Activated CD8-positive, alpha-beta T cell treated with anti-CD3 and anti-CD28 coated beads for 36 hours (primary cell): ENCODE results near the gene PKDCC. TPM values are rescaled to one million over a fixed set of nuclear protein-coding genes. Genes with fewer than 3 reads are reported as not detected.

Experiments
- ATAC-seq: fragments of 200-7000 bp; cut with Tn5 transposase; one replicate; pipeline ENCODE4 v1.10.0; 2021; ENCODE audit warnings: mild to moderate bottlenecking, moderate library complexity
- CTCF ChIA-PET: fragments of 350-600 bp; sonication (Branson Sonifier 250); formaldehyde crosslinking; loops from one replicate; lab custom pipeline; 2021; ENCODE audit warnings: antibody characterized with exemption; lab: Charles Lee
- POLR2A ChIA-PET: fragments of 350-600 bp; sonication (Branson Sonifier 250); formaldehyde crosslinking; loops from one replicate; lab custom pipeline; 2021; ENCODE audit warnings: antibody characterized with exemption; lab: Charles Lee
- DNase-seq: peaks from one replicate; pipeline ENCODE4 v3.0.0-alpha.2; 2020
- H3K27ac Mint-ChIP-seq: one replicate; pipeline ENCODE4 v1.8.0; 2021; ENCODE audit warnings: mild to moderate bottlenecking, mixed read lengths
- H3K27me3 Mint-ChIP-seq: one replicate; pipeline ENCODE4 v1.8.0; 2021; ENCODE audit warnings: mixed read lengths
- H3K36me3 Mint-ChIP-seq: one replicate; pipeline ENCODE4 v1.8.0; 2021; ENCODE audit warnings: low read depth, mixed read lengths
- H3K4me1 Mint-ChIP-seq: one replicate; pipeline ENCODE4 v1.8.0; 2021; ENCODE audit warnings: low read depth, mixed read lengths
- H3K4me3 Mint-ChIP-seq: one replicate; pipeline ENCODE4 v1.8.0; 2021; ENCODE audit warnings: mild to moderate bottlenecking, moderate library complexity, mixed read lengths
- H3K9me3 Mint-ChIP-seq: one replicate; pipeline ENCODE4 v1.8.0; 2021; ENCODE audit warnings: mixed read lengths
- intact Hi-C: fragments of 100-400 bp; cut with micrococcal nuclease; formaldehyde crosslinking; loops from one replicate; pipeline ENCODE4 v1.10.0; 2022
- total RNA-seq, 2 experiments: library from RNA; stranded (reverse); gene quantifications; one replicate each; pipeline ENCODE4 v1.2.3, GENCODE V29; 2021
- TF ChIP-seq, protein P1 (sequence below): fragments of 200-600 bp; IDR thresholded peaks from one replicate; pipeline ENCODE4 v1.8.0; 2022; ENCODE audit warnings: antibody characterized with exemption, mild to moderate bottlenecking

PKDCC gene
- total RNA-seq, 2 experiments from 2014 or later: not detected

DNA sequence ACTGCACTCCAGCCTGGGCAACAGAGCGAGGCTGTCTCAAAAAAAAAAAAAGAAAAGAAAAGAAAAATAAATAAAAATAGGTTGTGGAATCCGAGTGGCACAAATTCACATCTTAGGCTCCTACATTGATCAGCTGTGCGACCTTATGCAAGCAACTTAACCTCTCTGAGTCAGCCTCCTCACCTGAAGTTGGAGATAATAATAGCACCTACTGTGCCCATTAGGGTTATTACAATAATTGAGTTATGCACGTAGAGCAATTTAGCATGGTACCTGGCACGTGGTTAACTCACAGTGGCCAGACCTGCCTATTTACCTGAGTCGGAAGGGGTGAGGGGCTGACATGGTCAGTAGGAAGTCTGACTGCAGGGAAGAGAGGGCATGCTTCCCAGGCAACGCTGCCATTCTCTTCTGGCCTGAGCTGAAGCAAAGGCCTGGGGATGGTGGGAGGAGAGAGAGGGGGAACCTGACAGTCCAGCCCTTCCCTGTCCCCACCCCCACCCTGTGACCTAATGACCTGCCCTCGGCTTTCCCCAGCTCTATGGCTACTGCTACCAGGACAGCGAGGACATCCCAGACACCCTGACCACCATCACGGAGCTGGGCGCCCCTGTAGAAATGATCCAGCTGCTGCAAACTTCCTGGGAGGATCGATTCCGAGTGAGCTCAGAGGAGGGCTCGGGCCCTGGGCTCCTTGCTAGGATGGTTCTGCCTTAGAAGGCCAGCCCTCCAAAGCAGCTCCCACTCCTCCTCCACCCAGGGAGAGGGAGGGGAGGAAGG, 5.1 kb downstream of the PKDCC start:
- intact Hi-C loops: no loop called here
- no peak overlapping the region for H3K4me3 Mint-ChIP-seq
- peaks cover 3% of the 10 kb centered on the region for H3K4me1 Mint-ChIP-seq
- no peaks in the 10 kb centered on the region for H3K9me3 Mint-ChIP-seq
- TF ChIP-seq, protein P1, sequence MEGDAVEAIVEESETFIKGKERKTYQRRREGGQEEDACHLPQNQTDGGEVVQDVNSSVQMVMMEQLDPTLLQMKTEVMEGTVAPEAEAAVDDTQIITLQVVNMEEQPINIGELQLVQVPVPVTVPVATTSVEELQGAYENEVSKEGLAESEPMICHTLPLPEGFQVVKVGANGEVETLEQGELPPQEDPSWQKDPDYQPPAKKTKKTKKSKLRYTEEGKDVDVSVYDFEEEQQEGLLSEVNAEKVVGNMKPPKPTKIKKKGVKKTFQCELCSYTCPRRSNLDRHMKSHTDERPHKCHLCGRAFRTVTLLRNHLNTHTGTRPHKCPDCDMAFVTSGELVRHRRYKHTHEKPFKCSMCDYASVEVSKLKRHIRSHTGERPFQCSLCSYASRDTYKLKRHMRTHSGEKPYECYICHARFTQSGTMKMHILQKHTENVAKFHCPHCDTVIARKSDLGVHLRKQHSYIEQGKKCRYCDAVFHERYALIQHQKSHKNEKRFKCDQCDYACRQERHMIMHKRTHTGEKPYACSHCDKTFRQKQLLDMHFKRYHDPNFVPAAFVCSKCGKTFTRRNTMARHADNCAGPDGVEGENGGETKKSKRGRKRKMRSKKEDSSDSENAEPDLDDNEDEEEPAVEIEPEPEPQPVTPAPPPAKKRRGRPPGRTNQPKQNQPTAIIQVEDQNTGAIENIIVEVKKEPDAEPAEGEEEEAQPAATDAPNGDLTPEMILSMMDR: no peak
- H3K36me3 Mint-ChIP-seq: no peaks in the 10 kb centered on the region
- peaks cover 17% of the 10 kb centered on the region for H3K27me3 Mint-ChIP-seq
- POLR2A ChIA-PET: no interaction called here
- no peak overlapping the region for H3K27ac Mint-ChIP-seq
- DNase-seq: no peak
- no peak for ATAC-seq
- CTCF ChIA-PET: no interaction called here

DNA sequence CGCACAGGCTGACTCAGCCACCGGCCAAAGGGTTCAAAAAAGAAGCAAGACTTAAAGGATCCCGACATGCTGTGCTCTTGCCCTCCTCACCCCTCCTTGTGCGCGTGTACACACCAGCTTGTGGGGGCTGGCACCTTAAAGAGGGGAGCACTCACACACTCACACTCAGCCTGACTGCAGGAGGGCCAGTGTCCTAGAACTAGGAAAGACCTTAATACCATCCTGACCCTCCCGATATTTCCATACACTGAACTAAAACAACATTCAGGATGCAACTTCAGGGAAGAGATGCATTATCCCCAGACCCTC, 5.6 kb downstream of the PKDCC start:
- CTCF ChIA-PET: no interaction called here
- no peak overlapping the region for H3K4me3 Mint-ChIP-seq

DNA sequence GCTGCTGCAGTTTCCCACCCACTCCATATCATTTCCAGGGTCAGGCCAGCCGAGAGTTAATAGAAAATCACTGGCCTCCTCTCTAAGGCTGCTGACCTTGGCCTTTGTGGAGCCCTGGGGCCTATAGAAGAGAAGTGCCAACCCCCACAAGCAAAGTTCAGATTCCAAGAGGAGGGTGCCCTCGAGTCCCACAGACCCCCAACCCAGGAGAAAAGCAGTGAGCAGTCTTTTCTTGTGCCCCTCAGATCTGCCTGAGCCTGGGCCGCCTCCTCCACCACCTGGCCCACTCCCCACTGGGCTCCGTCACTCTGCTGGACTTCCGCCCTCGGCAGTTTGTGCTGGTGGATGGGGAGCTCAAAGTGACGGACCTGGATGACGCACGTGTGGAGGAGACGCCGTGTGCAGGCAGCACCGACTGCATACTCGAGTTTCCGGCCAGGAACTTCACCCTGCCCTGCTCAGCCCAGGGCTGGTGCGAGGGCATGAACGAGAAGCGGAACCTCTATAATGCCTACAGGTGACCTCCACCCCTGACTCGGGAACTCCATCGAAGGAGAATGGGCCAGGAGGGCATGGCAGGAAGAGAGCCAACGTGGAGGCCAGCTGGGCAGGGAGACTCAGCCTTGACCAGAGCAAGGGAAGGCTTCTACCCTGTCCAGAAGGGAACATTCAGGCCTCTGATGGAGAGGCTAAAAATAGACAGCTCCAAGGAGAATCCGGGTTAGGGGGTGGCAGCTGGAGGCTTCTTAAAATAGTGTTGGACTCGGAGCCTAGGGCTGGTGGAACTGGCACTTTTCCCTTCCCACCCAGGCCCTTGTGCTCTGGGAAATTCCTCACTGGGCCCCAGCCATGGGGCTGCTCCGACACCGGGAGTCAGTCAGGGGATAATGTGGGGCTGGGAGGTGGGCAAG, 6.2 kb downstream of the PKDCC start:
- no peak for DNase-seq
- intact Hi-C loops: no loop called here
- CTCF ChIA-PET: no interaction called here
- ATAC-seq: no peak
- H3K27me3 Mint-ChIP-seq: peaks cover 10% of the 10 kb centered on the region
- H3K27ac Mint-ChIP-seq: no peak overlapping the region
- H3K36me3 Mint-ChIP-seq: no peaks in the 10 kb centered on the region
- POLR2A ChIA-PET: no interaction called here
- no peaks in the 10 kb centered on the region for H3K9me3 Mint-ChIP-seq
- H3K4me1 Mint-ChIP-seq: no peaks in the 10 kb centered on the region
- TF ChIP-seq, protein P1: no peak
- no peak overlapping the region for H3K4me3 Mint-ChIP-seq

More for the DNA sequence above, 5.6 kb downstream of the PKDCC start:
- TF ChIP-seq, protein P1: no peak
- no peaks in the 10 kb centered on the region for H3K36me3 Mint-ChIP-seq
- POLR2A ChIA-PET: no interaction called here
- intact Hi-C loops: no loop called here
- H3K27ac Mint-ChIP-seq: no peak overlapping the region
- peaks cover 17% of the 10 kb centered on the region for H3K27me3 Mint-ChIP-seq
- no peak for DNase-seq
- ATAC-seq: no peak
- H3K4me1 Mint-ChIP-seq: peaks cover 3% of the 10 kb centered on the region
- no peaks in the 10 kb centered on the region for H3K9me3 Mint-ChIP-seq

DNA sequence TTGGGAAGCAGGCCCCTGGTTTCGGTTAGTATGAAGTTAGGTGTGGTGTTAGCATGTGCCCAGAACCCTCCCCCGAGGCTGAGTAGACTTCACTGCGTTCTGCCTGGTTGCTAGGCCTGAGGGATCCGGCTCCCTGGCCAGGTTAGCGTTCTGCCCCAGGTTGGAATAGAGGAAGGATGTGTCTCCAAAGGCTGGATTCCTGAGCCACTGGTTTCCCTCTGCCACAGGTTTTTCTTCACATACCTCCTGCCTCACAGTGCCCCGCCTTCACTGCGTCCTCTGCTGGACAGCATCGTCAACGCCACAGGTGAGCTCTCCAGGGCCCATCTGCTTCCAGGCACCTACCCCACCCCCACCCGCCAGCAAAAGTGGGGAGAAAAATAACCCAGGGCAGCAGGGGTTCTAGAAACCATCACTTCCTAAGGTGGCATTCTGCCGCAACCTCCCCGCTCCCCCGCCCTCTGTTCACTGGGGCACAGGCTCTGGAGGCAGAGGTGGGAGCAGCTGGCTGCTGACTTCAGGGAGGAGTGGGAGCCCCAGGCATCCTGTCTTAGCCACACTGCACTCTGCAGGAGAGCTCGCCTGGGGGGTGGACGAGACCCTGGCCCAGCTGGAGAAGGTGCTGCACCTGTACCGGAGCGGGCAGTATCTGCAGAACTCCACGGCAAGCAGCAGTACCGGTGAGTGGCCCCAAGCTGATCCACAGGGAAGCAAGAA, 7.1 kb downstream of the PKDCC start:
- no peak for ATAC-seq
- H3K4me1 Mint-ChIP-seq: no peaks in the 10 kb centered on the region
- H3K9me3 Mint-ChIP-seq: no peaks in the 10 kb centered on the region
- ChIA-PET CTCF (no interaction called here), POLR2A (no interaction called here)
- no peak overlapping the region for H3K27ac Mint-ChIP-seq
- TF ChIP-seq, protein P1: no peak
- DNase-seq: no peak
- H3K27me3 Mint-ChIP-seq: peaks cover 6% of the 10 kb centered on the region
- no peaks in the 10 kb centered on the region for H3K36me3 Mint-ChIP-seq
- no peak overlapping the region for H3K4me3 Mint-ChIP-seq
- intact Hi-C loops: no loop called here
